ENCODE data around the gene C8G.

Gene C8G

DNA sequence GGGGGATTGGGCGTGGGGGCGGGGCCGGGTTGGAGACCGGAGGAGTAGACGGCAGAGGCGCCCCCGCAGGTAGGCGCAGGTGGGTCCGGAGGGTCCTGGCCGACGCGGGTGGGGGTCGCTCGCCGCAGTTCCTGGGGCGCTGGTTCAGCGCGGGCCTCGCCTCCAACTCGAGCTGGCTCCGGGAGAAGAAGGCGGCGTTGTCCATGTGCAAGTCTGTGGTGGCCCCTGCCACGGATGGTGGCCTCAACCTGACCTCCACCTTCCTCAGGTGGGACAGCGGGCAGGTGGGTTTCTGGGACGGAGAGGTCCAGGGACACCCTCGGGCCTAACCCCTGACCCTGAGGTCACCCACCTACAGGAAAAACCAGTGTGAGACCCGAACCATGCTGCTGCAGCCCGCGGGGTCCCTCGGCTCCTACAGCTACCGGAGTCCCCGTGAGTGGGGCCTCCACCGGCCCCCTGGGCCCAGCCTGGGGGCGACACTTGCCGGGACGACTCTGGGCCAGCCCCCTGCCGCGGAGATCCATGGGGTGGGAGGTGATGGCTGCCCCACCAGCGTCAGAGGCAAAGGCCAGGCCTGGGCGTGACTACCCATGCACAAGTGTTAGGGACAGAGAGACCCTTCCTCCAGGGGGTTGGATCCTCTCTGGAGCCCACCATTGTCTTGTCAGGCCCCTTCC lies 34.0 kb downstream of the C8G start:
- Histone ChIP-seq H3K4me1 (ENCODE audit: control insufficient read depth, insufficient read depth, low read length, unreplicated experiment) (no peaks in the 10 kb centered on the region), H2AFZ (ENCODE audit: low read length, unreplicated experiment) (no peak overlapping the region), H3K27ac (ENCODE audit: low read depth, low read length) (no peak overlapping the region), H3K79me2 (ENCODE audit: control insufficient read depth, insufficient read depth, low read length, unreplicated experiment) (no peaks in the 10 kb centered on the region), H3K4me3 (ENCODE audit: low read depth, low read length) (no peak overlapping the region), H3K27me3 (ENCODE audit: insufficient read depth, low read length) (0 out of 2 replicates have a peak, but pooled peaks cover 5% of the 10 kb centered on the region), H3K36me3 (ENCODE audit: insufficient read depth, low read length) (no peaks in the 10 kb centered on the region)

DNA sequence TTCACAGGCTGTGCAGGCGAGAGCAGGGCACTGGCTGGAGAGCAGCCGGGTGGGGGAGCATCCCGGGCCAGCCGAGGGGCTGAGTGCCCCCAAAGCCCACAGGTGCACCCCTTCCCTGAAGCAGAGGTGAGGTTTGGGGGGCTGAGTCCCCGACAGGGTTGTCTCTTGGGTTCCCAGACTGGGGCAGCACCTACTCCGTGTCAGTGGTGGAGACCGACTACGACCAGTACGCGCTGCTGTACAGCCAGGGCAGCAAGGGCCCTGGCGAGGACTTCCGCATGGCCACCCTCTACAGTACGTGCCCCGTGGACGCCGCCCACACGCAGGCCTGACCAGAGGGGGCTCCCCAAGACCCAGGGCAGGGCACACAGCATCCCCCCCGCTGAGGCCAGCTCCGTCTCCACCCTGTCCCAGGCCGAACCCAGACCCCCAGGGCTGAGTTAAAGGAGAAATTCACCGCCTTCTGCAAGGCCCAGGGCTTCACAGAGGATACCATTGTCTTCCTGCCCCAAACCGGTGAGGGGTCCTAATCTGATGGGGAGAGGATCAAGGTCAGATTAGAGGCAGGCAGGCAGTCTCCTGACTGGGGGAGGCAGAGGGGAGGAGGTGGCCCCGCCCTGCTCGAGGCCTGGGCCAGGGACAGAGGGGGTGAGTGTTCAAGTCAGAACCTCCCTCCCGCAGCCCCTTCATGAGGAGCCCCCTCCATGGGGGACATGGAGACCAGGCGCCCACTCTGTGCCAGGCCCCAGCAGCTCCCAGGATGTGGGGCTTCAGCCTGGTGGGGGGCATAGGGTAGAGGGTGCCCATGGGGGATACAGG lies 34.9 kb downstream of the C8G start:
- Histone ChIP-seq H3K4me1 (ENCODE audit: control insufficient read depth, insufficient read depth, low read length, unreplicated experiment) (no peaks in the 10 kb centered on the region), H3K27ac (ENCODE audit: low read depth, low read length) (no peak overlapping the region), H2AFZ (ENCODE audit: low read length, unreplicated experiment) (no peak overlapping the region), H3K4me3 (ENCODE audit: low read depth, low read length) (no peak overlapping the region), H3K79me2 (ENCODE audit: control insufficient read depth, insufficient read depth, low read length, unreplicated experiment) (no peaks in the 10 kb centered on the region), H3K36me3 (ENCODE audit: insufficient read depth, low read length) (no peaks in the 10 kb centered on the region), H3K27me3 (ENCODE audit: insufficient read depth, low read length) (peaks cover 15% of the 10 kb centered on the region)

- H3K4me1 ChIP-seq (ENCODE audit: control insufficient read depth, insufficient read depth, low read length, unreplicated experiment), result no peaks in the 10 kb centered on the region
- H3K27me3 ChIP-seq (ENCODE audit: insufficient read depth, low read length), result peaks cover 23% of the 10 kb centered on the region
- H2AFZ ChIP-seq (ENCODE audit: low read length, unreplicated experiment), result no peak overlapping the region
- H3K27ac ChIP-seq (ENCODE audit: low read depth, low read length), result no peak overlapping the region
- H3K79me2 ChIP-seq (ENCODE audit: control insufficient read depth, insufficient read depth, low read length, unreplicated experiment), result no peaks in the 10 kb centered on the region
- no peak overlapping the region for H3K4me3 ChIP-seq (ENCODE audit: low read depth, low read length)
- no peaks in the 10 kb centered on the region for H3K36me3 ChIP-seq (ENCODE audit: insufficient read depth, low read length)
Observed at GRCh38 chr9:136980669-136981478, 35.8 kb downstream of the C8G start.

DNA sequence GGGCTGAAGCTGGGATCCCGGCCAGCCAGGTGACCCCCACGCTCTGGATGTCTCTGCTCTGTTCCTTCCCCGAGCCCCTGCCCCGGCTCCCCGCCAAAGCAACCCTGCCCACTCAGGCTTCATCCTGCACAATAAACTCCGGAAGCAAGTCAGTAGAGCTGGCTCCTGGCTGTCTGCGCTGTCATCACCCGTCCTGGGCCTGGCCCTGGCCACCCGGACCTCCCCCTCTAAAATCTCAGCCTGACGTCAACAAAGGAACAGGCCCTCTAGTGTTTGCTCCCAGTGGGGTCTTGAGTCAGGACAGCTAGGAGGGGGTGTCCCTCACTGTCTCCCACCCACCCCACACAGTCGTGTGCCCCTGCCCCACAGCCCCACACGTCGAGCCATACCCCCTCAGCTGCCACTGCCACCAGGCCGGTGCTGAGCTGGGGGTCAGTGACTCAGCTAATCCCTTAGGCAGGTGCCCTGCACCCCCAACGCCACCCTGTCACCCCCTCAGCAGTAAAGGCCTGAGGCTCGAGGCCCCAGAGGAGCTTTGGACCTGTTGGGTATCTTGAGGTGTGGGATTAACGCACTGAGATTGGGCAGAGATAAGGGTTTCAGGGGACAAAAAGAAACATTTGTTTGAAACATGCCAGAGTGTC lies 36.7 kb downstream of the C8G start:
- Histone ChIP-seq H3K36me3 (ENCODE audit: insufficient read depth, low read length) (no peaks in the 10 kb centered on the region), H2AFZ (ENCODE audit: low read length, unreplicated experiment) (no peak overlapping the region), H3K27ac (ENCODE audit: low read depth, low read length) (no peak overlapping the region), H3K4me1 (ENCODE audit: control insufficient read depth, insufficient read depth, low read length, unreplicated experiment) (no peaks in the 10 kb centered on the region), H3K79me2 (ENCODE audit: control insufficient read depth, insufficient read depth, low read length, unreplicated experiment) (no peaks in the 10 kb centered on the region), H3K4me3 (ENCODE audit: low read depth, low read length) (no peak overlapping the region), H3K27me3 (ENCODE audit: insufficient read depth, low read length) (peaks cover 27% of the 10 kb centered on the region)

DNA sequence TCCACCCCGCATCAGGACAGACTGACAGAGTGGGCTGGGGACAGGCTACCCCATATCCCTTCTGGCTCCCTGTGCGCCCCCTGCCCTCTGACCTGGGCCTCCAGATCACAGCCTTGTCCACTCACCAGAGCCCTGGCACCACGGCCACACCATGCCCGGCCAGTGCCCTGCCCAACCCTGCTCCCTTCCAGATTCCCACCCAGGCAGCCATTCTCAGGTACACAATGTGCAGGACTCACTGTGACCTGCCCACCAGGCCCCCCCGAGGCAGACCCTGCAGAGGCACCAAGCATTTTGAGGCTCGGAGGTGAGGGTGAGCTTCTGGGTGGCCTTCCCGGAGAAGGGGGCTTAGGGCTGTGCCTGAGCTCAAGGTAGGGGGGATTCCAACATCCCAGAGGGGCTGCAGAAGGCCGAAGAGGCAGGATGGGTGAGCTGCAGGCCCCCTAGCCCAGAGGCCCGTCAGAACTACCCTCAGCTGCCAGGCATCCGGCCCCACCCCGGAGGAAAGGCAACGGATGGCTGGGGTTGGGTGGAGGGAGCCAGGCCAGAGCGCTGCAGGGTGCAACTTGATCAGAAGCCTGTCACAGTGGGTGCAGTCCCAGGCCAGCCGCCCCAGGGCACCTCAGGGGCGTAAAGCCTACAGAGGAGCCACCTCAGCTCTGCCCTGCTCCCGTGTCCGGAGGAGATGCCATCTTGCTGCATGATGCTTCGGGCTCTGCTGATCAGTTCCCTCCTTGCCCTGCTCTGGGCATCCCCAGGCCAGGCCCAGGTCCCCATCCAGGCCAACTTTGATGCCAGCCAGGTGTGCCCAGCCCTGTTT lies 37.4 kb downstream of the C8G start, which contains the start of gene LCNL1:
TSS of gene LCNL1 (plus strand) at position 762 of the 820 bp plus-strand sequence. CDS start 594 bp downstream, outside the sequence.
- Histone ChIP-seq H3K36me3 (ENCODE audit: insufficient read depth, low read length) (no peaks in the 10 kb centered on the region), H3K4me1 (ENCODE audit: control insufficient read depth, insufficient read depth, low read length, unreplicated experiment) (no peaks in the 10 kb centered on the region), H2AFZ (ENCODE audit: low read length, unreplicated experiment) (no peak within 1 kb of the TSS), H3K27me3 (ENCODE audit: insufficient read depth, low read length) (peaks cover 27% of the 10 kb centered on the region), H3K4me3 (ENCODE audit: low read depth, low read length) (no peak within 1 kb of the TSS), H3K79me2 (ENCODE audit: control insufficient read depth, insufficient read depth, low read length, unreplicated experiment) (no peaks in the 10 kb centered on the region), H3K27ac (ENCODE audit: low read depth, low read length) (no peak within 1 kb of the TSS)

GRCh38 chr9:136983167-136983566 lies 38.1 kb downstream of the C8G start:
- Histone ChIP-seq H2AFZ (ENCODE audit: low read length, unreplicated experiment) (no peak overlapping the region), H3K36me3 (ENCODE audit: insufficient read depth, low read length) (no peaks in the 10 kb centered on the region), H3K79me2 (ENCODE audit: control insufficient read depth, insufficient read depth, low read length, unreplicated experiment) (no peaks in the 10 kb centered on the region), H3K27ac (ENCODE audit: low read depth, low read length) (no peak overlapping the region), H3K27me3 (ENCODE audit: insufficient read depth, low read length) (peaks cover 27% of the 10 kb centered on the region), H3K4me1 (ENCODE audit: control insufficient read depth, insufficient read depth, low read length, unreplicated experiment) (no peaks in the 10 kb centered on the region), H3K4me3 (ENCODE audit: low read depth, low read length) (no peak overlapping the region)

GRCh38 chr9:136983656-136984314 lies 38.7 kb downstream of the C8G start:
- Histone ChIP-seq H3K4me3 (ENCODE audit: low read depth, low read length) (no peak overlapping the region), H3K36me3 (ENCODE audit: insufficient read depth, low read length) (no peaks in the 10 kb centered on the region), H3K4me1 (ENCODE audit: control insufficient read depth, insufficient read depth, low read length, unreplicated experiment) (no peaks in the 10 kb centered on the region), H2AFZ (ENCODE audit: low read length, unreplicated experiment) (no peak overlapping the region), H3K27ac (ENCODE audit: low read depth, low read length) (no peak overlapping the region), H3K79me2 (ENCODE audit: control insufficient read depth, insufficient read depth, low read length, unreplicated experiment) (no peaks in the 10 kb centered on the region), H3K27me3 (ENCODE audit: insufficient read depth, low read length) (peaks cover 27% of the 10 kb centered on the region)

DNA sequence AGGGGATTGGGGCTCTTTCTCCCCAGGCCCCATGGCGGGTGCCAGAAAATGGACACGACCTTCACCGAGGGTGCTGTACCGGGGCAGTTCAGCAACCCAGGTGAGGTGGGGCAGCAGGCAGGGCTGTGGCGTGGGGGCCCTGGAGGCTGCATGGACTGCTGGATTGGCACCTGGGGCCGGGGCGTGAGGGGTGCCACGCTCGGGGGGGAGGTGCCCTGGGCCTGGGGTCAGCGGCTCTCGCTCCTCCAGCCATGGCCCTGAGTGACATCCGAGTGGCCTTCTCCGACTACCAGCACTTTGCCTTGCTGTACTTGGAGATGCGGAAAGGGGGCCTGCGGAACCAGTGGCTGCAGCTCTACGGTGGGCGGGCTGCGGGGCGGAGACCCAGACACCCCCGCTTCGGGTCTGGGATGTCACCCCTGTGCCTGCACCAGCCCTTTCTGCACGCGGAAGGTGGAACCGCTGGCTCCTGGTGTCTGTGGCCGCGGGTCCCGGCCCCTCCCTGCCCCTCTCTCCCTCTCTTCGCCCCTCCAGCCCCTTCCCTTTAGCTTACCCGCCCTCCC lies 39.5 kb downstream of the C8G start:
- H3K36me3 ChIP-seq (ENCODE audit: insufficient read depth, low read length), result no peaks in the 10 kb centered on the region
- peaks cover 27% of the 10 kb centered on the region for H3K27me3 ChIP-seq (ENCODE audit: insufficient read depth, low read length)
- no peaks in the 10 kb centered on the region for H3K79me2 ChIP-seq (ENCODE audit: control insufficient read depth, insufficient read depth, low read length, unreplicated experiment)
- H3K4me3 ChIP-seq (ENCODE audit: low read depth, low read length), result no peak overlapping the region
- no peak overlapping the region for H3K27ac ChIP-seq (ENCODE audit: low read depth, low read length)
- H3K4me1 ChIP-seq (ENCODE audit: control insufficient read depth, insufficient read depth, low read length, unreplicated experiment), result no peaks in the 10 kb centered on the region
- no peak overlapping the region for H2AFZ ChIP-seq (ENCODE audit: low read length, unreplicated experiment)

DNA sequence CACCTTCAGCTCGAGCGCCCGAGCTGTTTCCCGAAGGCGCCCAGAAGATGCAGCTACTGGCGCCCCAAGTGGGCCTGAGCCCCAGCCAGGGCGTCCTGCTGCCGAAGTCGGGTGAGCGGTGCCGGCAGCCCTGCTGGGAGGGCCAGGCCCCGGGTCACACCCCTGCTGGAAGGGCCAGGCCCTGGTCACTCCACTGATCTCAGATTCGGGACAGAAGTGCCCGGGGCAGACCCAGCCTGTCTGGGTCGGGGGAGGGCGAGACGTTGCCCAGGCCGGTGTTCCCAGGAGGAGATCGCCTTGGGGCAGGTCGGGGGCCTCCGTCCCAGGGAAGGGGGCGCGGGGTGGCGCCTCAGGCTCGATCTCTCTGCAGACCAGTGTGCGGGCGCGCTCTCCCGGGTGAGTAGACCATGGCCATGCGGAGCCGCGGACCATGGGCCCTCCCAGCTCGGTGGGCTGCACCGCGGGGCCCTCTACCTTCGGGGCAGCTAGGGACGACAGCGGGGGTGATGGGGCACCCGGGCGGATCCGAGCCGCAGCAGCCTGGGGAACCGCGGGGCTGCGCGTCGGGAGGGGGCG lies 40.1 kb downstream of the C8G start:
- H3K4me1 ChIP-seq (ENCODE audit: control insufficient read depth, insufficient read depth, low read length, unreplicated experiment), result no peaks in the 10 kb centered on the region
- peaks cover 27% of the 10 kb centered on the region for H3K27me3 ChIP-seq (ENCODE audit: insufficient read depth, low read length)
- no peak overlapping the region for H3K27ac ChIP-seq (ENCODE audit: low read depth, low read length)
- no peaks in the 10 kb centered on the region for H3K79me2 ChIP-seq (ENCODE audit: control insufficient read depth, insufficient read depth, low read length, unreplicated experiment)
- H3K4me3 ChIP-seq (ENCODE audit: low read depth, low read length), result no peak overlapping the region
- H2AFZ ChIP-seq (ENCODE audit: low read length, unreplicated experiment), result no peak overlapping the region
- H3K36me3 ChIP-seq (ENCODE audit: insufficient read depth, low read length), result no peaks in the 10 kb centered on the region
